A549 (cell line): Measurements from ENCODE around the gene HEATR5B. TPM values are rescaled to one million over a fixed set of nuclear protein-coding genes. Genes with fewer than 3 reads are reported as not detected.
A peak's percentile ranks its signal among the peaks of the same experiment; 100 is the strongest.
"Not testable (repeated sequence)": the region's sequence is repeated elsewhere in the genome, so short reads cannot be mapped to it uniquely, and the experiment has no call there.

Experiments used
- ATAC-seq, 2 experiments: fragments of 200-7000 bp in 1 of 2; fragments of >200 bp in 1 of 2; cut with Nextera tagmentation in 1 of 2; cut with Tn5 transposase in 1 of 2; 3 replicates each; pipeline versions ENCODE4 v1.8.0 to v1.9.1; 2018 to 2020; ENCODE audit warnings: mild to moderate bottlenecking in 1 of 2, moderate library complexity in 1 of 2
- CTCF ChIA-PET: fragments of 300-600 bp; sonication (Branson Sonifier 250); formaldehyde crosslinking; extraction: SDS; loops from one replicate; lab custom pipeline; 2021; ENCODE audit warnings: antibody characterized with exemption, inconsistent platforms; lab: Yijun Ruan, JAX
- POLR2A ChIA-PET: fragments of 350-600 bp; formaldehyde crosslinking; extraction: SDS; loops from one replicate; lab custom pipeline; 2021; ENCODE audit warnings: antibody characterized with exemption, inconsistent platforms; lab: Yijun Ruan, JAX
- DNase-seq, 2 experiments: peaks; one replicate each; pipeline versions ENCODE4 v3.0.0 to v3.0.0-alpha.2; 2011 to 2016; ENCODE audit warnings: low read depth in 1 of 2, low spot score in 1 of 2
- FAIRE-seq: peaks from 2 replicates; lab custom pipeline; 2011; peaks lifted over from hg19 to GRCh38; lab: Jason Lieb, UNC
- H3K27ac ChIP-seq, 2 experiments: fragments of >200 bp; sonication (Bioruptor Twin); formaldehyde crosslinking; 3 replicates each; pipeline ENCODE4 v1.5.1; 2016 to 2017
- H3K4me1 ChIP-seq: fragments of >200 bp; sonication (Bioruptor Twin); formaldehyde crosslinking; 3 replicates; pipeline ENCODE4 v1.6.1; 2016
- H3K4me2 ChIP-seq: fragments of >200 bp; sonication (Bioruptor Twin); formaldehyde crosslinking; 3 replicates; pipeline ENCODE4 v1.6.1; 2016
- H3K4me3 ChIP-seq: fragments of >200 bp; sonication (Bioruptor Twin); formaldehyde crosslinking; 3 replicates; pipeline ENCODE4 v1.5.1; 2016
- H3K9me3 ChIP-seq: fragments of >200 bp; sonication (Bioruptor Twin); formaldehyde crosslinking; 3 replicates; pipeline ENCODE4 v1.6.1; 2016
- BHLHE40 ChIP-seq: IDR thresholded peaks from 2 replicates; pipeline ENCODE4 v1.6.1; 2012; ENCODE audit warnings: low read depth, low read length, inconsistent platforms
- CBX2 ChIP-seq: fragments of 200-600 bp; sonication (generic); IDR thresholded peaks from 2 replicates; pipeline ENCODE4 v1.6.1; 2016; ENCODE audit warnings: low read depth, mild to moderate bottlenecking, borderline replicate concordance
- CBX8 ChIP-seq: fragments of 200-600 bp; sonication (generic); IDR thresholded peaks from 2 replicates; pipeline ENCODE4 v1.6.1; 2016
- CHD4 ChIP-seq: fragments of 200-600 bp; sonication (generic); IDR thresholded peaks from 2 replicates; pipeline ENCODE4 v1.6.1; 2016; ENCODE audit warnings: antibody characterized with exemption, mild to moderate bottlenecking, borderline replicate concordance
- ESRRA ChIP-seq: fragments of 150-350 bp; IDR thresholded peaks from 2 replicates; pipeline ENCODE4 v1.6.1; 2014; ENCODE audit warnings: mild to moderate bottlenecking, low read length, borderline replicate concordance
- FOSB ChIP-seq: fragments of 250-450 bp; sonication (Bioruptor Pico); IDR thresholded peaks from 2 replicates; pipeline ENCODE4 v1.5.0; 2020; ENCODE audit warnings: mild to moderate bottlenecking, moderate library complexity
- FOSL2 ChIP-seq, 2 experiments: fragments of 450-650 bp in 1 of 2; fragments of >200 bp in 1 of 2; sonication (Bioruptor Twin) in 1 of 2; formaldehyde crosslinking; IDR thresholded peaks; 2 replicates each; pipeline versions ENCODE4 v1.5.0 to v1.6.1; 2016 to 2020; ENCODE audit warnings: mild to moderate bottlenecking in 1 of 2, moderate library complexity in 1 of 2
- GATA3 ChIP-seq: IDR thresholded peaks from 2 replicates; pipeline ENCODE4 v1.6.1; 2012; ENCODE audit warnings: borderline replicate concordance
- HOXB13 ChIP-seq: fragments of 250-450 bp; sonication (Bioruptor Pico); IDR thresholded peaks from 2 replicates; pipeline ENCODE4 v1.5.0; 2020; ENCODE audit warnings: low read depth, mild to moderate bottlenecking, moderate library complexity
- HOXB5 ChIP-seq: fragments of 250-450 bp; sonication (Bioruptor Pico); IDR thresholded peaks from 2 replicates; pipeline ENCODE4 v1.5.0; 2020; ENCODE audit warnings: mild to moderate bottlenecking, moderate library complexity
- KDM5A ChIP-seq: fragments of 200-600 bp; sonication (generic); IDR thresholded peaks from 2 replicates; pipeline ENCODE4 v1.6.1; 2016; ENCODE audit warnings: antibody characterized with exemption, mild to moderate bottlenecking
- MAFK ChIP-seq: fragments of 450-650 bp; IDR thresholded peaks from 2 replicates; pipeline ENCODE4 v1.6.1; 2014; ENCODE audit not compliant: partially characterized antibody
- MYC ChIP-seq: IDR thresholded peaks from 2 replicates; pipeline ENCODE4 v1.6.1; 2012; ENCODE audit warnings: mild to moderate bottlenecking, inconsistent platforms, low read length, improper control_type of control experiment, borderline replicate concordance
- NFE2L2 ChIP-seq: fragments of 150-350 bp; conservative IDR thresholded peaks from 2 replicates; pipeline ENCODE4 v1.6.1; 2014; ENCODE audit warnings: low read length
- NR3C1 ChIP-seq: fragments of >200 bp; sonication (Bioruptor Twin); formaldehyde crosslinking; IDR thresholded peaks from 3 replicates; pipeline ENCODE4 v1.6.1; 2017
- PBX3 ChIP-seq: IDR thresholded peaks from 2 replicates; pipeline ENCODE4 v1.6.1; 2012
- RARB ChIP-seq: fragments of 250-450 bp; sonication (Bioruptor Pico); IDR thresholded peaks from 2 replicates; pipeline ENCODE4 v1.8.0; 2021; ENCODE audit warnings: mild to moderate bottlenecking, moderate library complexity
- SREBF2 ChIP-seq: fragments of 450-650 bp; IDR thresholded peaks from 2 replicates; pipeline ENCODE4 v1.6.1; 2014; ENCODE audit warnings: mild to moderate bottlenecking, moderate library complexity
- WGBS: methylation state at CpG from one replicate; pipeline ENCODE4 v1.1.6; 2017; ENCODE audit errors: missing lambda C conversion rate; 5-methylcytosine and 5-hydroxymethylcytosine counted together
- polyA plus RNA-seq, 4 experiments: library from polyadenylated mRNA; depleted of rRNA in 3 of 4; stranded (reverse); fragments of >200 nt; fragmentation: RNase III in 1 of 4; extraction: RNeasy Plus Mini Kit Qiagen cat#74134 plus additional on column Dnase treatment in 1 of 4; gene quantifications; 2 replicates in 3 of 4; 3 replicates in 1 of 4; pipeline ENCODE4 v1.2.3, GENCODE V29; 2011 to 2017
- TF ChIP-seq, protein P1 (sequence below): fragments of 200-600 bp; sonication (generic); IDR thresholded peaks from 2 replicates; pipeline ENCODE4 v1.6.1; 2016; ENCODE audit warnings: antibody characterized with exemption, mild to moderate bottlenecking, moderate library complexity
- TF ChIP-seq, protein P2 (sequence below): fragments of 450-650 bp; IDR thresholded peaks from 2 replicates; pipeline ENCODE4 v1.6.1; 2014; ENCODE audit warnings: antibody characterized with exemption
- TF ChIP-seq, protein P3 (sequence below): IDR thresholded peaks from 2 replicates; pipeline ENCODE4 v1.6.1; 2012; ENCODE audit warnings: low read depth, borderline replicate concordance

HEATR5B gene
- polyA plus RNA-seq, 2 of the 4 experiments (the other 2 are of a cell fraction), result 8.4 to 26.1 TPM

- peak overlapping the region; percentile 36 for H3K4me2 ChIP-seq
- peaks cover 16% of the 10 kb centered on the region for H3K4me1 ChIP-seq
- peak overlapping the region; percentile 40 to 72; a peak in 5 of 6 replicates for H3K27ac ChIP-seq
- FAIRE-seq (peak; percentile 43), DNase-seq (peak in 1 of 2 experiments; percentile 22), ATAC-seq (peak; percentile 64 to 71; a peak in 4 of 6 replicates)
- 51% methylated on average over 6 of the region's 6 CpGs for WGBS
- no peaks in the 10 kb centered on the region for H3K9me3 ChIP-seq
- ChIA-PET CTCF (interaction anchor here (1.2 to 1.3 kb wide), 2 partner anchors 10 to 11 kb away, joined by 3 read pairs; no protein-coding TSS in a partner anchor), POLR2A (interaction anchor here (1.1 kb wide), 1 partner anchor 34 kb away, joined by 3 read pairs; the partner anchor contains the start of gene STRN)
- TF ChIP-seq MAFK (peak; percentile 6), HOXB13 (CRISPR knock-in tag) (no peak), HOXB5 (CRISPR knock-in tag) (no peak), RARB (no peak), BHLHE40 (no peak), KDM5A (no peak), NFE2L2 (no peak), FOSL2 (IDR thresholded peaks at IDR 0.05) (peak; percentile 31; the same call in 1 of the 2 replicates), FOSL2 (CRISPR knock-in tag; IDR thresholded peaks at IDR 0.05) (peak; percentile 28; the same call in 1 of the 2 replicates), SREBF2 (no peak), GATA3 (no peak), NR3C1 (no peak)
- TF ChIP-seq, protein P1, sequence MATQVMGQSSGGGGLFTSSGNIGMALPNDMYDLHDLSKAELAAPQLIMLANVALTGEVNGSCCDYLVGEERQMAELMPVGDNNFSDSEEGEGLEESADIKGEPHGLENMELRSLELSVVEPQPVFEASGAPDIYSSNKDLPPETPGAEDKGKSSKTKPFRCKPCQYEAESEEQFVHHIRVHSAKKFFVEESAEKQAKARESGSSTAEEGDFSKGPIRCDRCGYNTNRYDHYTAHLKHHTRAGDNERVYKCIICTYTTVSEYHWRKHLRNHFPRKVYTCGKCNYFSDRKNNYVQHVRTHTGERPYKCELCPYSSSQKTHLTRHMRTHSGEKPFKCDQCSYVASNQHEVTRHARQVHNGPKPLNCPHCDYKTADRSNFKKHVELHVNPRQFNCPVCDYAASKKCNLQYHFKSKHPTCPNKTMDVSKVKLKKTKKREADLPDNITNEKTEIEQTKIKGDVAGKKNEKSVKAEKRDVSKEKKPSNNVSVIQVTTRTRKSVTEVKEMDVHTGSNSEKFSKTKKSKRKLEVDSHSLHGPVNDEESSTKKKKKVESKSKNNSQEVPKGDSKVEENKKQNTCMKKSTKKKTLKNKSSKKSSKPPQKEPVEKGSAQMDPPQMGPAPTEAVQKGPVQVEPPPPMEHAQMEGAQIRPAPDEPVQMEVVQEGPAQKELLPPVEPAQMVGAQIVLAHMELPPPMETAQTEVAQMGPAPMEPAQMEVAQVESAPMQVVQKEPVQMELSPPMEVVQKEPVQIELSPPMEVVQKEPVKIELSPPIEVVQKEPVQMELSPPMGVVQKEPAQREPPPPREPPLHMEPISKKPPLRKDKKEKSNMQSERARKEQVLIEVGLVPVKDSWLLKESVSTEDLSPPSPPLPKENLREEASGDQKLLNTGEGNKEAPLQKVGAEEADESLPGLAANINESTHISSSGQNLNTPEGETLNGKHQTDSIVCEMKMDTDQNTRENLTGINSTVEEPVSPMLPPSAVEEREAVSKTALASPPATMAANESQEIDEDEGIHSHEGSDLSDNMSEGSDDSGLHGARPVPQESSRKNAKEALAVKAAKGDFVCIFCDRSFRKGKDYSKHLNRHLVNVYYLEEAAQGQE, result no peak
- no peak overlapping the region for H3K4me3 ChIP-seq
These were observed 83.9 kb downstream of the HEATR5B start for GRCh38 chr2:37000318-37000717.

GRCh38 chr2:36999416-36999815, 84.8 kb downstream of the HEATR5B start:
- Histone ChIP-seq H3K27ac (peak overlapping the region in 1 of 2 experiments; percentile 72; a peak in 3 of 6 replicates), H3K4me1 (peaks cover 16% of the 10 kb centered on the region)
- DNase-seq, H3K9me3 ChIP-seq, H3K4me2 ChIP-seq, FAIRE-seq, POLR2A ChIA-PET, H3K4me3 ChIP-seq, ATAC-seq: not testable (repeated sequence)
- CTCF ChIA-PET, result interaction anchor here (0.6 kb wide), 1 partner anchor 1066 kb away, joined by 3 read pairs; no protein-coding TSS in a partner anchor
- 96% methylated on average over 9 of the region's 9 CpGs for WGBS

DNA sequence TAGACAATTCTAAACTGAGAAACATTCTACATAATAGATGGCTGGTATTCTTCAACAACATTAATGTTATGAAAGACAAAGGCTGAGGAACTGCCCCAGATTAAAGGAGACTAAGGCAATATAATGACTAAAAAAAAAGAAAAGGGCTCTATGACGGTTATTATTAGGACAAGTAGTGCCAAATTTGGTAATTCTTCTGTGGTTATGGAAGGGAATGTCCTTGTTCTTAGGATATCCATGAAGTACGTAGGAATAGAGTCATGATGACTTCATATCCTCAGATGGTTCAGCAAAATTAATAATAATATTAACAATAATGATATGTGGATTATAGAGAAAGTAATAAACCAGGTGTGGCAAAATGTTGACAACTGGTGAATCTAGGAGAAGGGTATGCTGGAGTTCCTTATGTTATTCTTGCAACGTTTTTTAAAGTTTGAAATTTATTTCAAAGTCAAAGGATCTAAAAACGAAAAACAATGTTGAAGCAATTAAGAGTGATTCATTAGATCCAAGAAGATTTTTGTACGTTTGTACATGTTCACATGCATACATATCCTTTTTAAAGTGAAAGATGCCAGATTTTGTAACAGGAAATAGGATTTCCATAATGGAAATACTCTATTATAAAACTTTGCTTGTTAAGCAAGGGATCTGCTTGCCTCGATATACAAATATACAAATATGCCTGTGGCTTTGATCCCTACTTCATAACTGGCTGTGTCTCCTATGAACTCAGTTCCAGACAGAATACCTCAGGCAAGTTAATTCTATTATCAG, 90.1 kb downstream of the HEATR5B start:
- ChIA-PET POLR2A (no interaction called here), CTCF (no interaction called here)
- Histone ChIP-seq H3K27ac (no peak overlapping the region), H3K4me1 (no peaks in the 10 kb centered on the region), H3K9me3 (no peaks in the 10 kb centered on the region), H3K4me2 (no peak overlapping the region), H3K4me3 (no peak overlapping the region)
- DNase-seq (no peak), FAIRE-seq (no peak), ATAC-seq (no peak)
- TF ChIP-seq CBX2, result no peak
- TF ChIP-seq CBX8, result no peak
- TF ChIP-seq, protein P2, sequence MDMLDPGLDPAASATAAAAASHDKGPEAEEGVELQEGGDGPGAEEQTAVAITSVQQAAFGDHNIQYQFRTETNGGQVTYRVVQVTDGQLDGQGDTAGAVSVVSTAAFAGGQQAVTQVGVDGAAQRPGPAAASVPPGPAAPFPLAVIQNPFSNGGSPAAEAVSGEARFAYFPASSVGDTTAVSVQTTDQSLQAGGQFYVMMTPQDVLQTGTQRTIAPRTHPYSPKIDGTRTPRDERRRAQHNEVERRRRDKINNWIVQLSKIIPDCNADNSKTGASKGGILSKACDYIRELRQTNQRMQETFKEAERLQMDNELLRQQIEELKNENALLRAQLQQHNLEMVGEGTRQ, result no peak
- TF ChIP-seq, protein P3, sequence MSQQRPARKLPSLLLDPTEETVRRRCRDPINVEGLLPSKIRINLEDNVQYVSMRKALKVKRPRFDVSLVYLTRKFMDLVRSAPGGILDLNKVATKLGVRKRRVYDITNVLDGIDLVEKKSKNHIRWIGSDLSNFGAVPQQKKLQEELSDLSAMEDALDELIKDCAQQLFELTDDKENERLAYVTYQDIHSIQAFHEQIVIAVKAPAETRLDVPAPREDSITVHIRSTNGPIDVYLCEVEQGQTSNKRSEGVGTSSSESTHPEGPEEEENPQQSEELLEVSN, result no peak
- no peak for TF ChIP-seq PBX3
- no peak for TF ChIP-seq RARB
- no peak for TF ChIP-seq MYC
- TF ChIP-seq CHD4, result no peak
- no peak for TF ChIP-seq HOXB13 (CRISPR knock-in tag)
- no peak for TF ChIP-seq ESRRA
- TF ChIP-seq GATA3, result no peak
- no peak for TF ChIP-seq FOSB (CRISPR knock-in tag)
- TF ChIP-seq, protein P1, result no peak
- WGBS, result 80% methylated on average over 6 of the region's 6 CpGs
